Measurements from ENCODE around the gene SHISA5. TPM values are rescaled to one million over a fixed set of nuclear protein-coding genes. Genes with fewer than 3 reads are reported as not detected.
A peak's percentile ranks its signal among the peaks of the same experiment; 100 is the strongest.

SHISA5 gene
- total and polyA plus RNA-seq, 2 of the 8 experiments (the other 6 are each of a cell fraction or from before 2014, with no cell fraction given): 196 to 315 TPM

GRCh38 chr3:48465531-48466378 lies 38.2 kb downstream of the SHISA5 start (continued):
- TF ChIP-seq CHD7 (IDR thresholded peaks at IDR 0.05; ENCODE audit: insufficient replicate concordance, low read length): no peak
- TF ChIP-seq JUND (IDR thresholded peaks at IDR 0.05; ENCODE audit: low read length): peak; percentile 52; the same call in 1 of the 2 replicates
- TF ChIP-seq E2F6 (IDR thresholded peaks at IDR 0.05): peak; percentile 44
- no peak for TF ChIP-seq POLR2A (IDR thresholded peaks at IDR 0.05; ENCODE audit: control extremely low read depth in 1 of 2, low read depth in 2 of 2, low read length in 2 of 2)
- TF ChIP-seq ZNF274 (IDR thresholded peaks at IDR 0.05; ENCODE audit: borderline replicate concordance, extremely low read depth, low read length): no peak
- TF ChIP-seq YY1 (IDR thresholded peaks at IDR 0.05; ENCODE audit: low read depth, low read length): 0 out of 2 replicates have a peak, but pooled peaks have one; percentile 60
- peak in 1 of 2 experiments; percentile 72; a peak in 1 of 3 replicates for TF ChIP-seq EP300 (IDR thresholded peaks at IDR 0.05; ENCODE audit: borderline replicate concordance in 1 of 2, low read depth in 2 of 2, low read length in 2 of 2)
- TF ChIP-seq MAFK (IDR thresholded peaks at IDR 0.05; ENCODE audit: low read depth, low read length): peak; percentile 86

Data from H1 (cell line).